ENCODE data around the gene SULT1E1.
"Not testable (repeated sequence)": the region's sequence is repeated elsewhere in the genome, so short reads cannot be mapped to it uniquely, and the experiment has no call there.

Gene SULT1E1

GRCh38 chr4:69838977-69839376 lies 21.0 kb downstream of the SULT1E1 start:
- DNase-seq: no peak

GRCh38 chr4:69836287-69836686 lies 23.7 kb downstream of the SULT1E1 start:
- DNase-seq: no peak

- DNase-seq: no peak
Measured at GRCh38 chr4:69835766-69836165, 24.2 kb downstream of the SULT1E1 start.

- no peak for DNase-seq
Measured at GRCh38 chr4:69833251-69833650, 26.7 kb downstream of the SULT1E1 start.

- DNase-seq: no peak
Measured at GRCh38 chr4:69832326-69833030, 27.5 kb downstream of the SULT1E1 start.

GRCh38 chr4:69831646-69832325 lies 28.2 kb downstream of the SULT1E1 start:
- DNase-seq: no peak

- DNase-seq: no peak
Measured at GRCh38 chr4:69831270-69831627, 28.7 kb downstream of the SULT1E1 start.

GRCh38 chr4:69830560-69831269 lies 29.2 kb downstream of the SULT1E1 start:
- no peak for DNase-seq

GRCh38 chr4:69830192-69830559 lies 29.8 kb downstream of the SULT1E1 start:
- DNase-seq: no peak

- no peak for DNase-seq
Measured at GRCh38 chr4:69829678-69830077, 30.3 kb downstream of the SULT1E1 start.

GRCh38 chr4:69828828-69829227 lies 31.1 kb downstream of the SULT1E1 start:
- no peak for DNase-seq

GRCh38 chr4:69825056-69825455 lies 34.9 kb downstream of the SULT1E1 start:
- DNase-seq: not testable (repeated sequence)

GRCh38 chr4:69823481-69824186 lies 36.3 kb downstream of the SULT1E1 start:
- DNase-seq: no peak

- DNase-seq: no peak
Measured at GRCh38 chr4:69823048-69823447, 36.9 kb downstream of the SULT1E1 start.

- DNase-seq: no peak
Measured at GRCh38 chr4:69822198-69822597, 37.7 kb downstream of the SULT1E1 start.

GRCh38 chr4:69818060-69818639 lies 41.8 kb downstream of the SULT1E1 start:
- DNase-seq: no peak

- no peak for DNase-seq
Measured at GRCh38 chr4:69816236-69816635, 43.7 kb downstream of the SULT1E1 start.

GRCh38 chr4:69813628-69814027 lies 46.3 kb downstream of the SULT1E1 start:
- DNase-seq: no peak

GRCh38 chr4:69811166-69811565 lies 48.8 kb downstream of the SULT1E1 start:
- no peak for DNase-seq

GRCh38 chr4:69800599-69800998 lies 59.3 kb downstream of the SULT1E1 start:
- peak; percentile 7 for DNase-seq

GRCh38 chr4:69799337-69799736 lies 60.6 kb downstream of the SULT1E1 start:
- DNase-seq: no peak

GRCh38 chr4:69793732-69794131 lies 66.2 kb downstream of the SULT1E1 start:
- no peak for DNase-seq

Measured in 8988T (cell line).